HepG2 (cell line): Measurements from ENCODE around the gene GRPEL2. TPM values are rescaled to one million over a fixed set of nuclear protein-coding genes. Genes with fewer than 3 reads are reported as not detected.

Source experiments
- ATAC-seq: fragments of 200-7000 bp; cut with Tn5 transposase; 3 replicates; pipeline ENCODE4 v1.9.1; 2020; ENCODE audit warnings: mild to moderate bottlenecking, moderate library complexity
- BruUV-seq: library from RNA; stranded (reverse); fragments of 400-500 nt; replicated peaks from 2 replicates; lab custom pipeline; 2021; lab: Mats Ljungman, UMichigan
- CTCF ChIA-PET: fragments of 300-600 bp; formaldehyde crosslinking; extraction: SDS; loops from one replicate; lab custom pipeline; 2021; ENCODE audit warnings: low total read pairs, inconsistent platforms, low intra/inter-chr PET ratio; lab: Yijun Ruan, JAX
- POLR2A ChIA-PET: fragments of 350-600 bp; sonication (Branson Sonifier 250); formaldehyde crosslinking; loops from one replicate; lab custom pipeline; 2020; ENCODE audit warnings: antibody characterized with exemption, inconsistent platforms; lab: Yijun Ruan, JAX
- DNase-seq: peaks from one replicate; pipeline ENCODE4 v3.0.0-alpha.2; 2015; ENCODE audit warnings: low spot score
- FAIRE-seq: peaks from 3 replicates; lab custom pipeline; 2011; peaks lifted over from hg19 to GRCh38; lab: Jason Lieb, UNC
- H2AFZ ChIP-seq: one replicate; pipeline ENCODE4 v1.6.1; 2011; ENCODE audit warnings: low read length, inconsistent platforms
- H3K27ac ChIP-seq: fragments of 300-600 bp; 3 replicates; pipeline ENCODE4 v1.8.0; 2011; ENCODE audit warnings: mixed run types, mild to moderate bottlenecking, mixed read lengths, low read length, inconsistent platforms; ENCODE audit not compliant: insufficient read depth; ENCODE audit errors: extremely low read length
- H3K27me3 ChIP-seq, 2 experiments: fragments of 200-600 bp in 1 of 2; 2 replicates in 1 of 2; 3 replicates in 1 of 2; pipeline versions ENCODE4 v1.6.0 to v1.8.0; 2011; ENCODE audit warnings: low read length in 2 of 2, mild to moderate bottlenecking in 2 of 2, moderate library complexity in 2 of 2, inconsistent platforms in 1 of 2; ENCODE audit not compliant: insufficient read depth in 2 of 2, control insufficient read depth in 1 of 2
- H3K36me3 ChIP-seq, 2 experiments: fragments of 200-600 bp in 1 of 2; replicated peaks in 1 of 2; 2 replicates in 1 of 2; 3 replicates in 1 of 2; pipeline versions ENCODE4 v1.5.1 to v1.8.0; 2011; ENCODE audit warnings: low read length in 2 of 2, inconsistent platforms in 1 of 2; ENCODE audit not compliant: insufficient read depth in 2 of 2, control insufficient read depth in 1 of 2
- H3K4me1 ChIP-seq: 2 replicates; pipeline ENCODE4 v1.5.1; 2012; ENCODE audit warnings: low read length, inconsistent platforms; ENCODE audit not compliant: insufficient read depth
- H3K4me2 ChIP-seq: 2 replicates; pipeline ENCODE4 v1.6.0; 2011; ENCODE audit warnings: low read depth, low read length, inconsistent platforms
- H3K4me3 ChIP-seq, 3 experiments: fragments of 200-600 bp in 1 of 3; sonication (generic), shearing (Covaris generic) in 1 of 3; replicated peaks in 1 of 3; 2 replicates each; pipeline ENCODE4 v1.5.1; 2011 to 2016; ENCODE audit warnings: low read length in 3 of 3, inconsistent platforms in 2 of 3, low read depth in 2 of 3, mild to moderate bottlenecking in 2 of 3, control low read depth in 1 of 3, mixed read lengths in 1 of 3; ENCODE audit not compliant: insufficient read depth in 1 of 3
- H3K79me2 ChIP-seq: one replicate; pipeline ENCODE4 v1.6.1; 2011; ENCODE audit warnings: low read length, inconsistent platforms; ENCODE audit not compliant: insufficient read depth
- H3K9ac ChIP-seq: 2 replicates; pipeline ENCODE4 v1.6.0; 2011; ENCODE audit warnings: mild to moderate bottlenecking, low read depth, low read length, inconsistent platforms; ENCODE audit not compliant: insufficient read depth
- H3K9me3 ChIP-seq: 2 replicates; pipeline ENCODE4 v1.5.1; 2012; ENCODE audit warnings: mild to moderate bottlenecking, low read length
- H4K20me1 ChIP-seq: 2 replicates; pipeline ENCODE4 v1.6.0; 2011; ENCODE audit warnings: inconsistent platforms, mild to moderate bottlenecking, low read length, moderate library complexity; ENCODE audit not compliant: insufficient read depth
- CENPT ChIP-seq: sonication (generic); formaldehyde crosslinking; IDR thresholded peaks from 2 replicates; pipeline ENCODE4 v1.8.0; 2022; ENCODE audit warnings: low read depth, mild to moderate bottlenecking, moderate library complexity, missing genetic modification reagents
- GTF3A ChIP-seq: sonication (generic); formaldehyde crosslinking; conservative IDR thresholded peaks from 2 replicates; pipeline ENCODE4 v1.4.0; 2020; ENCODE audit warnings: mild to moderate bottlenecking, missing genetic modification reagents
- KDM5B ChIP-seq: sonication (generic); formaldehyde crosslinking; IDR thresholded peaks from 2 replicates; pipeline ENCODE4 v1.4.0; 2020; ENCODE audit warnings: missing genetic modification reagents, mild to moderate bottlenecking, borderline replicate concordance
- MATR3 ChIP-seq: sonication (generic); formaldehyde crosslinking; IDR thresholded peaks from 2 replicates; pipeline ENCODE4 v1.4.0; 2020; ENCODE audit warnings: missing genetic modification reagents
- NFKB2 ChIP-seq: sonication (generic); formaldehyde crosslinking; IDR thresholded peaks from 2 replicates; pipeline ENCODE4 v1.4.0; 2020; ENCODE audit warnings: missing genetic modification reagents, borderline replicate concordance
- REPIN1 ChIP-seq: sonication (generic); formaldehyde crosslinking; IDR thresholded peaks from 2 replicates; pipeline ENCODE4 v1.8.0; 2022; ENCODE audit warnings: missing genetic modification reagents, low read depth, mild to moderate bottlenecking, borderline replicate concordance
- U2AF2 ChIP-seq: fragments of 200-400 bp; formaldehyde crosslinking; IDR thresholded peaks from 2 replicates; pipeline ENCODE4 v1.6.1; 2017; ENCODE audit warnings: low read depth, mild to moderate bottlenecking, low read length
- ZBTB37 ChIP-seq: sonication (generic); formaldehyde crosslinking; IDR thresholded peaks from 2 replicates; pipeline ENCODE4 v1.4.0; 2020; ENCODE audit warnings: mild to moderate bottlenecking, missing genetic modification reagents
- ZFP90 ChIP-seq: sonication (generic); formaldehyde crosslinking; IDR thresholded peaks from 2 replicates; pipeline ENCODE4 v1.8.0; 2022; ENCODE audit warnings: missing genetic modification reagents, mild to moderate bottlenecking, inconsistent platforms, borderline replicate concordance
- ZNF280B ChIP-seq: sonication (generic); formaldehyde crosslinking; IDR thresholded peaks from 2 replicates; pipeline ENCODE4 v1.5.0; 2020; ENCODE audit warnings: missing genetic modification reagents, mild to moderate bottlenecking, borderline replicate concordance
- ZNF430 ChIP-seq: sonication (generic); formaldehyde crosslinking; IDR thresholded peaks from 2 replicates; pipeline ENCODE4 v1.9.0; 2021; ENCODE audit warnings: mild to moderate bottlenecking, missing genetic modification reagents
- ZNF670 ChIP-seq: sonication (generic); formaldehyde crosslinking; IDR thresholded peaks from 2 replicates; pipeline ENCODE4 v1.8.0; 2022; ENCODE audit warnings: mild to moderate bottlenecking, missing genetic modification reagents, borderline replicate concordance
- ZNF710 ChIP-seq: sonication (generic); formaldehyde crosslinking; IDR thresholded peaks from 2 replicates; pipeline ENCODE4 v1.5.0; 2020; ENCODE audit warnings: mild to moderate bottlenecking, missing genetic modification reagents, borderline replicate concordance
- ZNF776 ChIP-seq: sonication (generic); formaldehyde crosslinking; IDR thresholded peaks from 2 replicates; pipeline ENCODE4 v1.4.0; 2020; ENCODE audit warnings: mild to moderate bottlenecking, missing genetic modification reagents
- WGBS: methylation state at CpG from one replicate; pipeline ENCODE4 v1.1.6; 2017; ENCODE audit warnings: low lambda C conversion rate; 5-methylcytosine and 5-hydroxymethylcytosine counted together
- in situ Hi-C: cut with HindIII; loops from 2 replicates; pipeline ENCODE4 v1.10.0; 2017; ENCODE audit warnings: low pct_unique_long_range_greater_than_20kb; ENCODE audit not compliant: extremely low pct_ligation_motif_present
- intact Hi-C: fragments of 100-400 bp; cut with micrococcal nuclease; formaldehyde crosslinking; loops from one replicate; pipeline ENCODE4 v1.10.0; 2022; ENCODE audit not compliant: unreplicated experiment
- polyA plus RNA-seq, 8 experiments: library from polyadenylated mRNA; depleted of rRNA in 3 of 8; stranded (reverse) in 7 of 8; unstranded in 1 of 8; fragments of >200 nt; fragmentation: Illumina TruSeq in 4 of 8; extraction: Trizol in 4 of 8; gene quantifications; 2 replicates each; pipeline versions ENCODE4 v1.2.1 to v1.2.3, GENCODE V29; 2011 to 2016; ENCODE audit warnings: low read depth in 4 of 8, missing spikeins in 1 of 8, mixed read lengths in 1 of 8; ENCODE audit not compliant: insufficient read depth in 1 of 8
- total RNA-seq, 5 experiments: library from RNA; depleted of rRNA; stranded (reverse); fragments of >200 nt; fragmentation: Illumina TruSeq; extraction: Trizol; gene quantifications; 2 replicates each; pipeline ENCODE4 v1.2.3, GENCODE V29; 2016; ENCODE audit warnings: low read depth in 1 of 5

Gene GRPEL2
- total and polyA plus RNA-seq, 2 of the 13 experiments (the other 11 are each of a cell fraction or from before 2014, with no cell fraction given), result 13.1 to 16.6 TPM

- TF ChIP-seq REPIN1 (peak; percentile 45; the same call in 1 of the 2 replicates), U2AF2 (no peak), MATR3 (CRISPR knock-in tag) (no peak), ZBTB37 (CRISPR knock-in tag) (no peak)
- TF ChIP-seq, all 625 proteins: peak for 99
These were observed 35.3 kb downstream of the GRPEL2 start (continued) for GRCh38 chr5:149380466-149381121.

- peak; percentile 11 for ATAC-seq
- no TSS peak for BruUV-seq
- H3K4me1 ChIP-seq, result peaks cover 70% of the 10 kb centered on the region
- no peaks in the 10 kb centered on the region for H4K20me1 ChIP-seq
- no peak overlapping the region for H2AFZ ChIP-seq
- CTCF ChIA-PET, result interaction anchor here (1.1 to 3.4 kb wide), 5 partner anchors 41 to 183 kb away, joined by 3 to 35 read pairs (median 14); no protein-coding TSS in a partner anchor
- peaks cover 5% of the 10 kb centered on the region in 2 experiments; a peak in 2 of 5 replicates for H3K27me3 ChIP-seq
- H3K36me3 ChIP-seq, result no peaks in the 10 kb centered on the region
- H3K9ac ChIP-seq, result peak overlapping the region; percentile 74
- POLR2A ChIA-PET, result interaction anchor here (1.2 kb wide), 1 partner anchor 60 kb away, joined by 3 read pairs; no protein-coding TSS in a partner anchor
- peak overlapping the region; percentile 43 for H3K27ac ChIP-seq
- in situ Hi-C loops, result loop anchor here (10.0 kb wide), 1 partner anchor 53 kb away; no protein-coding TSS in a partner anchor
- H3K4me3 ChIP-seq, result peak overlapping the region in 1 of 3 experiments; percentile 70; a peak in 3 of 6 replicates
- no peak for DNase-seq
- no peak for FAIRE-seq
- intact Hi-C loops, result no loop called here
- peak overlapping the region; percentile 87 for H3K4me2 ChIP-seq
- WGBS, result 36% methylated on average over 5 of the region's 8 CpGs
- no peaks in the 10 kb centered on the region for H3K79me2 ChIP-seq
- H3K9me3 ChIP-seq, result no peaks in the 10 kb centered on the region
- TF ChIP-seq KDM5B (CRISPR knock-in tag) (0 out of 2 replicates have a peak, but pooled peaks have one; percentile 43), CENPT (CRISPR knock-in tag) (0 out of 2 replicates have a peak, but pooled peaks have one; percentile 6), ZNF430 (CRISPR knock-in tag) (no peak), ZNF280B (0 out of 2 replicates have a peak, but pooled peaks have one; percentile 20), ZNF670 (CRISPR knock-in tag) (peak; percentile 69; the same call in 1 of the 2 replicates), ZFP90 (no peak), ZNF776 (CRISPR knock-in tag) (0 out of 2 replicates have a peak, but pooled peaks have one; percentile 65), GTF3A (no peak), NFKB2 (0 out of 2 replicates have a peak, but pooled peaks have one; percentile 44), ZNF710 (CRISPR knock-in tag) (0 out of 2 replicates have a peak, but pooled peaks have one; percentile 29)
These were observed 36.1 kb downstream of the GRPEL2 start for GRCh38 chr5:149381261-149381985.
